Activated gamma-delta T cell (primary cell): ENCODE data around the gene TTC24.
A peak's percentile ranks its signal among the peaks of the same experiment; 100 is the strongest.
"Not testable (repeated sequence)": the region's sequence is repeated elsewhere in the genome, so short reads cannot be mapped to it uniquely, and the experiment has no call there.

ENCODE experiments used
- DNase-seq: peaks from one replicate; lab custom pipeline; 2025; lab: John Stamatoyannopoulos, UW

The TTC24 gene

DNA sequence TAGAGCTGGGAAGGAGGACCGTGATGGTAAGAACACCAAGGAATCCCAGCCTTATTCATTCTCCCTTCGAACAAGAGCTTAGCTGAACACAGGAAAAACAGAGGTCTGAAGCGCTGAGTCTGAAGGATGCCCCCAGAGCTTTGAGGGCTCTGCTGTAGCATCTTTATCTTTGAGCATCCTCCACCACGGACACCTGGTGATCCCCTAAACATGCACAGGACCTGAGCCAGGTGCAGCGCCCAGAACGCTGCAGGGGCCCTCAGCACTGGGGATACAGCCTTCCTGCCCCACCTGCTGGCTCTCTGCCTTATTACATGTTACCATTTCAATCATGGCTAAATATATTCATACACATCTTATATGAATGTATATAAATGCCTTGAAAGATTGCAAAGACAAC lies 29.5 kb downstream of the TTC24 start:
- no peak for DNase-seq

DNA sequence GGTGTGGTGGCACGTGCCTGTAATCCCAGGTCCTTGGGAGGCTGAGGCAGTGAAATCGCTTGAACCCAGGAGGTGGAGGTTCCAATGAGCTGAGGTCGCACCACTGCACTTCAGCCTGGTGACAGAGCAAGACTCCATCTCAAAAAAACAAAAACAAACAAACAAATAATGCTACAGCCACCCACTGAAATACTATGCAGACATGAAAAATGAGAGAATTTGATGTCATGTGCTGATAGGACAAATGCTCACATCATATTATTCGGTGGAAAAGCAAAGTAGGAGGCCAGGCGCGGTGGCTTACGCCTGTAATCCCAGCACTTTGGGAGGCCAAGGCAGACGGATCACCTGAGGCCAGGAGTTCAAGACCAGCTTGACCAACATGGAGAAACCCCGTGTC lies 30.5 kb downstream of the TTC24 start:
- DNase-seq = not testable (repeated sequence)

DNA sequence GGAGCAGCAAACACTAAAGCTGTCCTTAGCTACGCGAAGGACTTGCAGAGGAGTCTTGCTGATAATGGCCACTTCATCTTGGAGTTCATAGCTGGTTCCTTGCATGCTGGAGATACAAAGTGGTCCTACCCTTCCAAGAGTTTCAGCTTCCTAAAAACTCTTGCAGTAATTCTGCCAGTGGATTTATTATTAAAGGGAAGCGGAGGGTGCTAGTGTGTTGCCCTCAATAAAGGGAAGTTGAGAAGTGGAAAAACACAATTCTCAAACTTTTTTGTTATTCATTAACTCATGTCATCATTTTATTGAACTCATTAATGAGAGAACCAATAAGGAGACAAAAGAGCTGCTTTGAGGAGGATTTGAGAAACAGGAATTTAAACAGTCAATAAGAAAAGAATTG lies 33.1 kb downstream of the TTC24 start:
- no peak for DNase-seq

DNA sequence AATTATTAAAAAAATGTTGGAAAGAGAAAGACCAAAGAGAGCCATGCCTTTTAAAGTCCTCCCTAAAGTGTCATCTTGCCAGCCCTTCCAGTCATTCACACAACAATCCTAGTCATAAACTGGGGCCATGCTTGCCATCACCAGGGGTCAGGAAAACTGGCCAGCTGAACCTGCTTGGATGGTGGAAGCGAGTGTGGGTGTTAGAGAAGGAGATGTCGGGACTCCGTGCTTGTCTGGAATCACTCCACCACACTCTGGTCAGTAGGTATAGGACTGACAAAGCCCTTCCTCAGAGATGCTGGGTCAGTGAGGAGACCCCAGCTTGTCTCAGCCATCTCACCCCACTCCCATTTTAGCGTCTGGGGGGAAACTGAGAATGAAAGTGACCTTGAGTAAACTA lies 36.4 kb downstream of the TTC24 start:
- no peak for DNase-seq

DNA sequence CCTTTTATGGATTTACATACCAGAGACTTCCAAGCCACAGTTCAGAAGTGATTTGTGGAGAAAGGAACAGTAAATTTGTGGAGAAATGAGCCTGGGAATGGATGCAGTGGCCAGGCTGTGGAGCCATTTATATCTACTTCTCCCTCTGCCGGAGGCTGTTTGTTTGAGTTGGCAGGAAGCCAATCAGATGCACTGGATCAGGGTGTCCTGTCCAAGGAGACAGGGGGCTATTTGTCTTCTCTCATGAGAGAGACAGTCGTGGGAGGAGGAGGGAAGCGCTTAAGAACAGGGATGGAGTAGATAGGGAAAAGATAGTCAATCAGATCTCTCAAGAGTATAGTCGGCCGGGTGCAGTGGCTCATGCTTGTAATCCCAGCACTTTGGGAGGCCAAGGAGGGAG lies 36.9 kb downstream of the TTC24 start:
- no peak for DNase-seq

DNA sequence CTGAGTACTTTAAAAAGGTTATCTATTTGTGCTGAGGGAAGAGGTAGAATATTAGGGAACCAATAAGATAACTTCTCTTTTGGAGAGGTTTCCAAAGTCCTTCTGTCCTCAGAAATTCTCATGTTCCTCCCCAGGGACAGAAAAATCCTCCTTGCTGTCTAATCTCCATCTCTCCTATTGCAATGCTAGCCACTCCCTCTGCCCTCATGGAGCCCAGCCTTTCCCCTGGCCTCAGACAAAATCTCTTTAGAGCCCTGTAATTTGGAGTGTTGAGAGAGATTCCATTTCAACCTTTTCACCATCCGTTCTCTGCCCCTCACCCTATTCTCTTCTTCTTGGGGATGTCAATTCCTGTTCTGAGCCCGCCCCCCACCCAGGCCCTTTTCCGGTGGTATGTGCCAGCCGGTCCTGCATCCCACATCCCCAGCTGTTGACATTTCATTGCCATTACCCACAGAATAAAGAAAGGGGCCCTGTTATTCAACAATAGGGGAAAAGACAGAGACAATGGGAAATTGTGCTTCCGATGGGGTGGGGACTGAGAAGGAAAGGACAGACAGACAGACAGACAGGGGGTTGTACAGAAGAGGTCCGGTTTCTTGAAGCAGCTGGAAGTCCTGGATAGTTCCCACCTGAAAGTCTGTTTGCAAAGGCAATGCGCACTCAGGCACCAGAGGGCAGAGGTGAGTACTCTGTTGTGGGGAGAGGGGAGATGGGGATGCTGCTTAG lies 39.5 kb downstream of the TTC24 start, which contains the start of gene HAPLN2:
HAPLN2 (plus strand) TSS at position 563 of the 729 bp plus-strand sequence. CDS start 4,076 bp downstream, outside the sequence.
- no peak for DNase-seq

DNA sequence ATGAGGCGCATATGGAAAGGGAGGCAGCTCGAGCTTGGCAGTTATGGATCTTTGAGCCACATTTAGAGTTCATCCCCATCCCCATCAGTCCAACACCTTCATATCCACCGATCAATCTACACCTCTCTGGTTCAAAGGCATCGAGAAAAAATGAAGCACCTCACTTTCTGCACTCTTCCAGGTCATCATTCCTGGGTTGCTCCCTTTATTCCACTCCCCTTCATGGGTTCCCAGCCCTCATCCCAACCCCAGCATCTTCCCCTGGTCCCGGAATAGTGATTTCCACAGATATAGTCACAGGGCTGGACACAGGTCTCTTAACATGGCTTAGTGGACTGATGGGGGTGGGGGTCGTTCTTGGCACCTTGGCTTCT lies 40.0 kb downstream of the TTC24 start:
- no peak for DNase-seq

DNA sequence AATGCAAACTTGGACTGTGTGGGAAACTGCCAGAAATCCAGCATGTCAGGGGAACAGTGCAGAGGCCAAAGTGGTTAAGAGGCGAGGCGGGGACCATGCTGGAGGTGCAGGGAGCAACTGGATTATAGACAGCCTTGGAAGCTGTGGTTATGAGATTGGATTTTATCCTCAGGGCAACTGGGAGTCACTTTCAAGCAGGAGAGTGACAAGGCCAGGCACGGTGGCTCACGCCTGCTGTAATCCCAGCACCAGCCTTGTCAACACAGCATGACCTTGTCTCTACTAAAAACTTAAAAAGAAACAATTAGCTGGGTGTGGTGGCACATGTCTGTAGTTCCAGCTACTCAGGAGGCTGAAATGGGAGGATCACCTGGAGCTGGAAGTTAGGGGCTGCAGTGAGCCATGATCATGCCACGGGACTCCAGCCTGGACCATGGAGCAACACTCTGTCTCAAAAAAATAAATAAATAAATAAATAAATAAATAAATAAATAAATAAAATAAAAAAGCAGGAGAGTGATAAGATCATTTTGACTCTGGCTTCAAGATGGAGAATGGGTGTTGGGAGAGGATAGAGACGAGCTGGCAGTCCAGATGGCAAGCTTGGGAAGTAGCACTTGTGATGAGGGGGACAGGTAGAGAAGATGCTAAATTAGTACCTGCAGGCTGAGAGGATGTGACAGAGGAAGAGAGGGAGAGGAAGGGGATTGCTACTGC lies 43.2 kb downstream of the TTC24 start:
- no peak for DNase-seq

DNA sequence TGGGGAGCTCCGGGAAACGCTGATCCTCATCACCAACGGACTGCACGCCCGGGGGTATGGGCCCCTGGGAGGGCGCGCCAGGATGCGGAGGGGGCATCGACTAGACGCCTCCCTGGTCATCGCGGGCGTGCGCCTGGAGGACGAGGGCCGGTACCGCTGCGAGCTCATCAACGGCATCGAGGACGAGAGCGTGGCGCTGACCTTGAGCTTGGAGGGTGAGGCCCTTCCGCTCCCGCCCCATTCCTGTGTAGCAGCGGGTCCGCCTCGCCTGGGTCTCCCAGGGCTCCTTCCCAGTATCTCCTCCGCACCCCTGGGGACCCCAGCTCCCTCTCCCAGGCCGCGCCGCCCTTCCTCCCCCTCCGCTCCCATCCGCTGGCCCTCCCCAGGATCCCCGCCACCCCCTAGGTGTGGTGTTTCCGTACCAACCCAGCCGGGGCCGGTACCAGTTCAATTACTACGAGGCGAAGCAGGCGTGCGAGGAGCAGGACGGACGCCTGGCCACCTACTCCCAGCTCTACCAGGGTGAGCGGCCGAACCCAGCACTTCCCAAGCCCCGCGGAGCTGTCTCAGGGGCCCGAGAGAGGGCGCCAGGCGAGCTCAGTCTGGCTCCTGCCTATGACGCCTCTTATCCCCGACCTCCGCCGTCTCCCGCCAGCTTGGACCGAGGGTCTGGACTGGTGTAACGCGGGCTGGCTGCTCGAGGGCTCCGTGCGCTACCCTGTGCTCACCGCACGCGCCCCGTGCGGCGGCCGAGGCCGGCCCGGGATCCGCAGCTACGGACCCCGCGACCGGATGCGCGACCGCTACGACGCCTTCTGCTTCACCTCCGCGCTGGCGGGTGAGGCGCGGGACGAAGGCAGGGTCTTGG lies 44.7 kb downstream of the TTC24 start:
- DNase-seq = no peak

DNA sequence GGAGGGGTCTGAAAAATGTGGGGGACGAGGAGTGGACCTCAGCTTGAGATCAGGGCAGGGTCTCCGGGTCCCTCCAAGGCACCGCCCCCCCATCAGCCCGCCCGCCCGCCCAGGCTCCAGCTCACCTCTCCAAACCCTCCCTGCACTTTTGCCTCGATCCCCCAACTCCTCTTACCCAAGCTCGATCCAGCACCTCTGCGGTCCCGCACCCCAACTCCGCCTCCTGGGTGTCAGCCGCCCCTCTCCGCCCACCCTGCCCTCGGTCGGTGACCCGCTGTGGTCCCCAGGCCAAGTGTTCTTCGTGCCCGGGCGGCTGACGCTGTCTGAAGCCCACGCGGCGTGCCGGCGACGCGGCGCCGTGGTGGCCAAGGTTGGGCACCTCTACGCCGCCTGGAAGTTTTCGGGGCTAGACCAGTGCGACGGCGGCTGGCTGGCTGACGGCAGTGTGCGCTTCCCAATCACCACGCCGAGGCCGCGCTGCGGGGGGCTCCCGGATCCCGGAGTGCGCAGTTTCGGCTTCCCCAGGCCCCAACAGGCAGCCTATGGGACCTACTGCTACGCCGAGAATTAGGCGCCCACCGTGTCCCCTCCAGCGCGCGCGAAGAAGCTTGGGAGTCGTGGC lies 45.4 kb downstream of the TTC24 start:
- DNase-seq = no peak

DNA sequence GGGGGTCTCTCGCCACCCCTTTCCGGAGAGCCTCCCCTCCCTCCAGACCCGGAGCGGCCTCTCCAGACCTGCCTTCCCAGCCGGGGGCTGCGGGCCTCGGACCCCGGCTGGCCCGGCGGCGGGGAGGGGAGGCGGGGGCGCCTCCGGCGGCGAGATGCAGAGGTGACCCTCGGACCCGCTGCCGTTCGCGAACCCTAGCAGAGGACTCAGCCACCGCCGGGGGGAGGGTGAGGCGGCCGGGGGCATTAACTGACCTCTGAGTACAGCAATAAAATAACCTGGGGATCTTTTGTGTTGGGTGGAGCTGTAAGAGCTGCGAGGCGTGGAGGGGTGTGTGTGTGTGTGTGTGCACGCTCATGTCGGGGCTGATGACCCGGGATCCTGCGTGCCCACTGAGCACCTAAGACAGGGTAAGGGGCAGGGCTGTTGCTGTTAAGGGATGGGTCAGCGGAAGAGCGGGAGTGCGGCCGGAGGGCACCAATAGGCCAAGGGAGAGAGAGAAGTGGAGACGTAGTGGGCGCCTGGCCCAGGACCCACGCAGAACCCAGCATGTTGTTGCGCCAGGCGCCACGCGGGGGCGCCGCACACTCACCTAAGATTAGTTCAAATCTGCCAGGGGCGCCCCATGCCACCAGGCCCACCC lies 46.0 kb downstream of the TTC24 start:
- peak; percentile 34 for DNase-seq

DNA sequence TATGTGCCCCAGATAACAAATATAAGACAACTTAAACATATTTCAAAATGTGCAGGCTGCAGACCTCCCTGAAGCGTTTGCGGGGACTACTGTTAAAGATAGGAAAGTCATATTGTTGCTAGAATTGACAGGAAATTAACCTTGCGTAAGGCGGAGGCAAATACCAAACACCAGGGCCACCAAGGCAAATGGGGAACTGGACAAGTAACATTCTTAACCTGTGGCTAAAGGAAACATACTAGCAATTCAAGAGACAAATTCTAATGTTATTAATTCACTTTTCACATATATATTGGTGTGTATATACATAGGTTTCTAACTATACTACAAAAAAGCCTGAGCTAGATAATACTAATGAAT lies 46.5 kb downstream of the TTC24 start:
- no peak for DNase-seq

DNA sequence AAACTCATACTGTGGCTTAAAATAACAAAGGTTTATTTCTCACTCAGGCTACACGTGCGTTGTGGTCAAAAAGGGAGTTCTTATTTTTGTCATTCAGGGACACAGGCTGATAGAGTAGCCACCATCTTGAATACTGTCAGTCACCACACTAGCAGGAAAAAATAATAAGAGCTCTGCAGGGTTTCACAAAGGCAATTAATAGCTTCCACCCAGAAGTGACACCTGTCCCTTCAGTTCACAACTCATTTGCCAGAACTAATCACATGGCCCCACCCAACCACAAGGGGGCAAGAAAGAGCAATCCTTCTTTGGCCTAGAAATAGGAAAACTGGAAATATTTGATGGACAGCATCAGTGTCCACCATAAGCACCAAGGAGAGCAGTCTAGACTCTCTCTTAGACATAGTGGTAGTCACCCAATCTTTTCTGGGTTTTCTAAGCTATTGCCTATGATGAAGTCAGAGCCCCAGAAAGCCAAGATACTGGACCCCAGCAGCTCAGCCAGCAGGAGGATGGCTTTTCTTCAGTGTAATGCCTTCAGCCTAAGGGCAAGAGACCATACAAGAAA lies 47.9 kb downstream of the TTC24 start:
- DNase-seq = no peak

DNA sequence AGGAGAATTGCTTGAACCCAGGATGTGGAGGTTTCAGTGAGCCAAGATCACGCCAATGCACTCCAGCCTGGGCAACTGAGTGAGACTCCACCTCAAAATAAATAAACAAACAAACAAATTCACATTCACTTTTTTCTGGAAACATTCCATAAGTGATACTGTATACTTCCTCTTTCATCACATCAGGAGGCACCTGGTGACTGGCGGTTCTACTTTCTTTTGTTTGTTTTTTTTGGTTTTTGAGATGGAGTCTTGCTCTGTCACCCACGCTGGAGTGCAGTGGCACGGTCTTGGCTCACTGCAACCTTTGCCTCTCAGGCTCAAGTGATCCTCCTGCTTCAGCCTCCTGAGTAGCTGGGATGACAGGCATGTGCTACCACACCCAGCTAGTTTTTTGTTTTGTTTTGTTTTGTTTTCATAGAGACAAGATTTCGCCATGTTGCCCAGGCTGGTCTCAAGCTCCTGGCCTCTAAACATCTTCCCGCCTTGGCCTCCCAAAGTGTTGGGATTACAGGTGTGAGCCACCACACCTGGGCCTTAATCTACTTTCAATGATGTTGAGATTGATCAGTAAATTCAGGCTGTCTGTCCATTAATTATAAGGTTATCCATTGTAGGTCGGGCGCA lies 50.4 kb downstream of the TTC24 start:
- no peak for DNase-seq

DNA sequence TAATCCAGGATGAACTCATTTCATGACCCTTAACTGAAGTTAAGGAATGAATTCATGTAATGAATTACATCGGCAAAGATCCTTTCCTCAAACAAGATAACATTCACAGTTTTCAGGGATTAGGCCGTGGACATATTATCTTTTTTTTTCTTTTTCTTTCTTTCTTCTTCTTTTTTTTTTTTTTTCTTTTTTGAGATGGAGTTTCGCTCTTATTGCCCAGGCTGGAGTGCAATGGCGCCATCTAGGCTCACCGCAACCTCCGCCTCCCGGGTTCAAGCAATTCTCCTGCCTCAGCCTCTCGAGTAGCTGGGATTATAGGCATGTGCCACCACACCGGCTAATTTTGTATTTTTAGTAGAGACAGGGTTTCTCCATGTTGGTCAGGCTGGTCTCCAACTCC lies 51.6 kb downstream of the TTC24 start:
- DNase-seq = not testable (repeated sequence)

DNA sequence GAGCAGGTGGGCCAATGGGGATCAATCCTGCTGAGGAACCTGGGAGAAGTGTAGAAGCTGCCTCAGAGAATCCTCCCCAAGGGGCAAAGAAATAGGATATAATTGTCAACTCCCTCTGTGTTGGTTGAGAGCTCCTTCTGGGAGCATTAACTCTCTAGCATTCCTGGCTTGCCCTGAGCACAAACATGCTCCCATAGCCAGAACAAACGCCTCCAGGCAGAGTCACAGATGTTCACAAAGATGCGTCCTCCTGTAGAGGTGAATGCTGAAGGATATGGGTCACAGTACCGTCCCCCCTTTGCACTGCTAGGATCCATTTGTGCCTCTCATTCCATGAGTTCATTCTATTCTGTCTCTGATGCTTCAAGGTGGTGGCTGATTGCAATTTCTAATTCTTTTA lies 52.8 kb downstream of the TTC24 start:
- DNase-seq = no peak
